22Rv1 (cell line): Measurements from ENCODE around the gene ZNF569.

ENCODE experiments used
- ZFX ChIP-seq: fragments of 450-650 bp; IDR thresholded peaks from 2 replicates; pipeline ENCODE4 v1.6.1; 2017; ENCODE audit warnings: antibody characterized with exemption, borderline replicate concordance
- TF ChIP-seq, protein P1 (sequence below): fragments of 450-650 bp; IDR thresholded peaks from 2 replicates; pipeline ENCODE4 v1.5.1; 2017; ENCODE audit warnings: mild to moderate bottlenecking

DNA sequence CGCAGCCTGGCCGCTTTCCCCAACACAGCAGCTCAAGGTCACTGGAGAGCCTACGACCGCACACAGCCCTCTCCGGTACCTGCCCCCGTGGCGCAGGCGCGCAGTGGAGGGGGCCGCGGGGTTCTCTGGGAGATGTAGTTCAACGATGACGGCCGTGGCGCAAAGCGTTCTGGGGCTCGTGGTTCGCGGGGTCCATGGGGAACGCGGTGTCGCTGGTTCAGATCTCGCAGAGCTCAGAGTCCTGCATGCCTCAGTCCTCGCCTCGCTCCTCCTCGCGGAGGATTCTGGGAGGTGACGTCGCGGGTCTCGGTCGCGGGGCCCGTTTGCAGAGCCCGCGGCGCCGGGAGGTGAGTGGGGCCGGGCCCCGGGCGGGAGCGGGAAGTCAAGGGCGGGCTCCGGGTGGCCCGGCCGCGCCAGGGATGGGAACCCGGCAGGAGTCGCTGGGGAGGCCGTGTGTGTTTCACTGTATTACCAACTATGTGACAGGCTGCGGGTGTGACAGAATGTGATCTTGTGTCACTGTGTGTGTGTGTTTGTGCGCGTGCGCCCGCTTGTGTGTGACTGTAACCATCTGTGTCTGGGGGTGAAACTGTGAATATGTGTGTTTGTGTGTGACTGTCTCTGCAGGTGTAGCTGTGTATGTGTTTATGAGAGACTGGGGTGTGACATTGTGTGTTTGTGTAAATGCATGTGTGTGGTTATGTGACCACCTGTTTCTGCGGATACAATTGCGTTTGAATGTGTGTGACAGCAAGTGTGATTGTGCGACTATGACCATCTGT is 96.2 kb downstream of the ZNF569 start, which contains the start of gene ZNF527:
- TF ChIP-seq, protein P1, sequence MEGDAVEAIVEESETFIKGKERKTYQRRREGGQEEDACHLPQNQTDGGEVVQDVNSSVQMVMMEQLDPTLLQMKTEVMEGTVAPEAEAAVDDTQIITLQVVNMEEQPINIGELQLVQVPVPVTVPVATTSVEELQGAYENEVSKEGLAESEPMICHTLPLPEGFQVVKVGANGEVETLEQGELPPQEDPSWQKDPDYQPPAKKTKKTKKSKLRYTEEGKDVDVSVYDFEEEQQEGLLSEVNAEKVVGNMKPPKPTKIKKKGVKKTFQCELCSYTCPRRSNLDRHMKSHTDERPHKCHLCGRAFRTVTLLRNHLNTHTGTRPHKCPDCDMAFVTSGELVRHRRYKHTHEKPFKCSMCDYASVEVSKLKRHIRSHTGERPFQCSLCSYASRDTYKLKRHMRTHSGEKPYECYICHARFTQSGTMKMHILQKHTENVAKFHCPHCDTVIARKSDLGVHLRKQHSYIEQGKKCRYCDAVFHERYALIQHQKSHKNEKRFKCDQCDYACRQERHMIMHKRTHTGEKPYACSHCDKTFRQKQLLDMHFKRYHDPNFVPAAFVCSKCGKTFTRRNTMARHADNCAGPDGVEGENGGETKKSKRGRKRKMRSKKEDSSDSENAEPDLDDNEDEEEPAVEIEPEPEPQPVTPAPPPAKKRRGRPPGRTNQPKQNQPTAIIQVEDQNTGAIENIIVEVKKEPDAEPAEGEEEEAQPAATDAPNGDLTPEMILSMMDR: no peak
- TF ChIP-seq ZFX: no peak
